SU-DHL-6 (cell line): ENCODE data around the gene PFKL.

Experiments
- H2AFZ ChIP-seq: fragments of 200-600 bp; sonication (generic); 2 replicates; pipeline ENCODE4 v1.6.1; 2014; ENCODE audit warnings: low read depth, mild to moderate bottlenecking, moderate library complexity, mixed read lengths, antibody characterized with exemption, low read length; ENCODE audit not compliant: severe bottlenecking
- H3F3A ChIP-seq: fragments of 200-600 bp; shearing (Covaris generic); 2 replicates; pipeline ENCODE4 v1.6.0; 2016; ENCODE audit warnings: antibody characterized with exemption, mild to moderate bottlenecking; ENCODE audit not compliant: insufficient read depth
- H3K27ac ChIP-seq: fragments of 200-600 bp; sonication (generic); 2 replicates; pipeline ENCODE4 v1.5.1; 2016; ENCODE audit warnings: low read depth, mild to moderate bottlenecking, low read length, moderate library complexity, mixed read lengths
- H3K27me3 ChIP-seq: fragments of 200-600 bp; sonication (generic), shearing (Covaris generic); 2 replicates; pipeline ENCODE4 v1.6.0; 2014; ENCODE audit warnings: mild to moderate bottlenecking, low read length
- H3K36me3 ChIP-seq: fragments of 200-600 bp; sonication (generic); 2 replicates; pipeline ENCODE4 v1.6.1; 2014; ENCODE audit warnings: mild to moderate bottlenecking, low read length, mixed read lengths
- H3K4me2 ChIP-seq: fragments of 300-600, 200-600 bp; shearing (Covaris generic), sonication (generic); 2 replicates; pipeline ENCODE4 v1.6.0; 2014; ENCODE audit warnings: low read length, low read depth, mild to moderate bottlenecking; ENCODE audit not compliant: poor library complexity, severe bottlenecking
- H3K4me3 ChIP-seq: fragments of 200-600 bp; sonication (generic); 2 replicates; pipeline ENCODE4 v1.5.1; 2014; ENCODE audit warnings: antibody characterized with exemption, low read length, mild to moderate bottlenecking, mixed read lengths; ENCODE audit not compliant: insufficient read depth, poor library complexity, severe bottlenecking
- H3K79me2 ChIP-seq: fragments of 200-600 bp; sonication (generic); 2 replicates; pipeline ENCODE4 v1.6.1; 2014; ENCODE audit warnings: mild to moderate bottlenecking, low read length, moderate library complexity; ENCODE audit not compliant: insufficient read depth
- H3K9ac ChIP-seq: fragments of 200-600 bp; sonication (generic); 2 replicates; pipeline ENCODE4 v1.7.0; 2014; ENCODE audit warnings: mild to moderate bottlenecking, low read length
- H3K9me2 ChIP-seq: fragments of 200-600 bp; sonication (generic); replicated peaks from 2 replicates; pipeline ENCODE4 v1.6.1; 2014; ENCODE audit warnings: low read length; ENCODE audit not compliant: insufficient read depth
- H3K9me3 ChIP-seq: fragments of 200-600 bp; sonication (generic); 2 replicates; pipeline ENCODE4 v1.6.1; 2014; ENCODE audit warnings: low read length, mixed read lengths; ENCODE audit not compliant: insufficient read depth
- H4K20me1 ChIP-seq: fragments of 200-600 bp; sonication (generic); 2 replicates; pipeline ENCODE4 v1.6.1; 2014; ENCODE audit warnings: low read depth, mild to moderate bottlenecking, antibody characterized with exemption, low read length, moderate library complexity, mixed read lengths
- EZH2phosphoT487 ChIP-seq: fragments of 200-600 bp; sonication (generic), shearing (Covaris generic); conservative IDR thresholded peaks from 2 replicates; pipeline ENCODE4 v1.6.1; 2018; ENCODE audit warnings: mild to moderate bottlenecking, antibody characterized with exemption, low read length, moderate library complexity, mixed read lengths
- TF ChIP-seq, protein P1 (sequence below): fragments of 200-600 bp; sonication (generic); IDR thresholded peaks from one replicate; pipeline ENCODE4 v1.5.1; 2017; ENCODE audit warnings: antibody characterized with exemption, mild to moderate bottlenecking, low read length, moderate library complexity; ENCODE audit not compliant: insufficient read depth, poor library complexity, severe bottlenecking

Gene PFKL

DNA sequence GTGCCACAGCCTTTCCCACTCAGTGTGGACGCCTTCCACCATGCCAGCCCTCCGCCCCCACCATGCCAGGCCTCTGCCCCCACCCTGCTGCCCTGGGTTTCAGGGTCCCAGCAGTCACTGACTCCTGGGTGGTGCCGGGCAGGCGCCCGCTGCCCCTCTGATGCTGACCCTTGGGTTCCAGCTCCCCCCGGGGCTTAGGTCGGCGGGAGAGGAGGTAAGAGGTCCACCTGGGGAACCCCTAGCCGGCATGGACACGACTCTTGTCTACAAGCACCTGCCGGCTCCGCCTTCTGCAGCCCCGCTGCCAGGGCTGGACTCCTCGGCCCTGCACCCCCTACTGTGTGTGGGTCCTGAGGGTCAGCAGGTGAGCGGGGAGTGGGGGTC is 7.0 kb upstream of the PFKL start:
- TF ChIP-seq EZH2phosphoT487, result no peak
- TF ChIP-seq, protein P1, sequence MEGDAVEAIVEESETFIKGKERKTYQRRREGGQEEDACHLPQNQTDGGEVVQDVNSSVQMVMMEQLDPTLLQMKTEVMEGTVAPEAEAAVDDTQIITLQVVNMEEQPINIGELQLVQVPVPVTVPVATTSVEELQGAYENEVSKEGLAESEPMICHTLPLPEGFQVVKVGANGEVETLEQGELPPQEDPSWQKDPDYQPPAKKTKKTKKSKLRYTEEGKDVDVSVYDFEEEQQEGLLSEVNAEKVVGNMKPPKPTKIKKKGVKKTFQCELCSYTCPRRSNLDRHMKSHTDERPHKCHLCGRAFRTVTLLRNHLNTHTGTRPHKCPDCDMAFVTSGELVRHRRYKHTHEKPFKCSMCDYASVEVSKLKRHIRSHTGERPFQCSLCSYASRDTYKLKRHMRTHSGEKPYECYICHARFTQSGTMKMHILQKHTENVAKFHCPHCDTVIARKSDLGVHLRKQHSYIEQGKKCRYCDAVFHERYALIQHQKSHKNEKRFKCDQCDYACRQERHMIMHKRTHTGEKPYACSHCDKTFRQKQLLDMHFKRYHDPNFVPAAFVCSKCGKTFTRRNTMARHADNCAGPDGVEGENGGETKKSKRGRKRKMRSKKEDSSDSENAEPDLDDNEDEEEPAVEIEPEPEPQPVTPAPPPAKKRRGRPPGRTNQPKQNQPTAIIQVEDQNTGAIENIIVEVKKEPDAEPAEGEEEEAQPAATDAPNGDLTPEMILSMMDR, result no peak
- no peaks in the 10 kb centered on the region for H3K27me3 ChIP-seq
- no peak overlapping the region for H3K27ac ChIP-seq

DNA sequence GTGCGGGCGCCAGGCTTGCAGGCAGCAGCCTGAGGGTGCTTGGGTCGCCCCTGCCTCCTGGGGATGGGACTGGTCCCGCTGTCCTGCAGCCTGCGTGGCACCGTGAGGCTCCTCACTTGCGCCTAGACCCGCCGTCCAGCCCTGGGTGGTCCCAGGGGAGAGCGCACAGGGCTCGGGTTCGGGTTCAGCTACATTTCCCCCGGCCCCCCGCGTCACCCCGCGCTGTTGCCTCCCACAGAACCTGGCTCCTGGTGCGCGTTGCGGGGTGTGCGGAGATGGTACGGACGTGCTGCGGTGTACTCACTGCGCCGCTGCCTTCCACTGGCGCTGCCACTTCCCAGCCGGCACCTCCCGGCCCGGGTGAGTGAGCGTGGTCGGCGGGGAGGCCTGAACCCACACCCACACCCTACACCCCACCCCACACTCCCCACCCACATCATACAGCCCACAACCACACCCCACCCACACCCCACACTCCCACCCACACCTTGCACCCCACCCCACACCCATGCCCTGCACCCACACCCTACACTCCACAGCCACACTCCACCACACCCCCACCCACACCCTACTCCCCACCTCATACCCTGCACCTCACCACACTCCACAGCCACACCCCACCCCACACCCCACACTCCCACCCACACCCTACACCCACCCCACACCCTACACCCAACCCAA is 6.2 kb upstream of the PFKL start:
- Histone ChIP-seq H3K4me2 (no peak overlapping the region), H3K79me2 (no peaks in the 10 kb centered on the region), H3K4me3 (no peak overlapping the region), H2AFZ (no peak overlapping the region), H3F3A (no peaks in the 10 kb centered on the region), H3K9me2 (no peaks in the 10 kb centered on the region), H3K9ac (no peak overlapping the region), H4K20me1 (no peaks in the 10 kb centered on the region), H3K9me3 (no peaks in the 10 kb centered on the region), H3K36me3 (no peaks in the 10 kb centered on the region), H3K27me3 (no peaks in the 10 kb centered on the region), H3K27ac (no peak overlapping the region)
- TF ChIP-seq, protein P1, result no peak
- TF ChIP-seq EZH2phosphoT487, result no peak

More for the DNA sequence above, 7.0 kb upstream of the PFKL start:
- Histone ChIP-seq H3K9me2 (no peaks in the 10 kb centered on the region), H3K4me3 (no peak overlapping the region), H3F3A (no peaks in the 10 kb centered on the region), H2AFZ (no peak overlapping the region), H3K79me2 (no peaks in the 10 kb centered on the region), H3K36me3 (no peaks in the 10 kb centered on the region), H3K9ac (no peak overlapping the region), H3K4me2 (no peak overlapping the region), H4K20me1 (no peaks in the 10 kb centered on the region), H3K9me3 (no peaks in the 10 kb centered on the region)

DNA sequence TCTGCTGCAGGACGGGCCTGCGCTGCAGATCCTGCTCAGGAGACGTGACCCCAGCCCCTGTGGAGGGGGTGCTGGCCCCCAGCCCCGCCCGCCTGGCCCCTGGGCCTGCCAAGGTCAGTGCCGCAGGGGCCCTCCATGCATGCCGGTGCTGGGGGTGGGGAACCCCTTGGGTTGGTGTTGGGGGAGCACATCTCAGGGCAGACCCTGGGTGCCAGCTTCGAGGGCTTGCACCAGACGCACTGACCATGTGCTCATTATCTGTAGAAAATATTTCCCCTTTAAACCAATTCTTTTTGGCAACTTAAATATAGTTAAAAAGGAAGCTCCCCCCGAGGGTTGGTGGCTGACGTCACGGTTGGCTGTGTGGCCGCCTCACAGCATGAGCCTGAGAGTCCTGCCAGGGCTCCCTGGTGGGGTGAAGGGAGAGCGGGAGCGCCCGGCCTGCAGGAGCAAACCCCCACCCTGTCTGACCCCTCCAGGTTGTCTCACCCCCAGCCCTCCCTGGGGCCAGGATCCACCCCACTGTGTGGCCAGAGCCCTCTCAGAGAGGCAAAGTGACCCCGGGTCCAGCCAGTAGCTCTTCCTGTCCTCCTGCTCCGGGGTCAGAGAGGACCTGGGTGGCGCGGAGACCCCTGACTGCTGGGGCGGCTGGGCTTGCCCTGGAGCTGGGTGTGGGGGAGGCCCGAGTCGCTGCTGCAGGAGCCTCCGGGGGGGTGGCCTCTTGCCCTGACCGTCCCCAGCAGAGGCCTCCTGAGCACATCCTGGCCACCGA is 5.3 kb upstream of the PFKL start:
- Histone ChIP-seq H3K9me3 (no peaks in the 10 kb centered on the region), H3K36me3 (no peaks in the 10 kb centered on the region), H3K79me2 (no peaks in the 10 kb centered on the region), H3K27me3 (no peaks in the 10 kb centered on the region), H3K9ac (no peak overlapping the region), H4K20me1 (no peaks in the 10 kb centered on the region), H2AFZ (no peak overlapping the region), H3K9me2 (no peaks in the 10 kb centered on the region), H3F3A (peaks cover 6% of the 10 kb centered on the region), H3K4me3 (no peak overlapping the region), H3K27ac (no peak overlapping the region), H3K4me2 (no peak overlapping the region)
- TF ChIP-seq EZH2phosphoT487, result no peak
- TF ChIP-seq, protein P1, result no peak
